T-helper 2 cell treated with Interferon-gamma antibody and Interleukin-4, amounts not matched to agents 100 ng/mL and 5 ng/mL, for 36 hours (primary cell): ENCODE data around the gene IL15RA. TPM values are rescaled to one million over a fixed set of nuclear protein-coding genes. Genes with fewer than 3 reads are reported as not detected.
"Not testable (repeated sequence)": the region's sequence is repeated elsewhere in the genome, so short reads cannot be mapped to it uniquely, and the experiment has no call there.

Experiments
- intact Hi-C: fragments of 100-400 bp; cut with micrococcal nuclease; formaldehyde crosslinking; loops from one replicate; pipeline ENCODE4 v1.15.1; 2023
- total RNA-seq: library from RNA; stranded (reverse); gene quantifications from 2 replicates; pipeline ENCODE4 v1.2.3, GENCODE V29; 2022

Gene IL15RA
- total RNA-seq, 1 donor from 2014 or later, result 23.1 TPM

DNA sequence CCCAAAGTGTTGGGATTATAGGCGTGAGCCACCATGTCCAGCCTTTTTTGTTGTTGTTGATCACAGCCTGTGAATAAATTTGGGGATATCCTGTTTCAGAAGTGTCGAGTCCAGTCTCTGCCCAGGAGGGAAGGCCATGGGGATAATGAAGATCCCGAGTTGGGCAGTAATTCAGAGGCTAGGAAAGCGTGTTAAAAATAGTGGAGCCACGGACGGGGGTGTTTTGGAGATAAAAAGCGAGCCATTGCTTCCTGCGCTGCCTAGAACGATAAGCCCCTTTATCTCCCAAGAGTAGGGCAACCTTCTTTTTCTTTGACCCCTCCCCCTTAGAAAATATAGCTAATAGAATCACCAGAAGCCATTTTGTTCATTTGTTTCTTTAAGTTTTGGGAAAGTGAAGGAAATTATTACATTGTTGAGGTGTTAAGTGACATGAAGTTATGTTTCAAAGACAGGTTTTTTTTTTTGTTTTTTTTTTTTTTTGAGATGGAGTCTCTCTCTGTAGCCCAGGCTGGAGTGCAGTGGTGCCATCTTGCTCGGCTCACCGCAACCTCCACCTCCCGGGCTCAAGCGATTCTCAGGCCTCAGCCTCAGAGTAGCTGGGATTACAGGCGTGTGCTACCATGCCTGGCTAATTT is 43.3 kb downstream of the IL15RA start:
- intact Hi-C loops, result no loop called here

DNA sequence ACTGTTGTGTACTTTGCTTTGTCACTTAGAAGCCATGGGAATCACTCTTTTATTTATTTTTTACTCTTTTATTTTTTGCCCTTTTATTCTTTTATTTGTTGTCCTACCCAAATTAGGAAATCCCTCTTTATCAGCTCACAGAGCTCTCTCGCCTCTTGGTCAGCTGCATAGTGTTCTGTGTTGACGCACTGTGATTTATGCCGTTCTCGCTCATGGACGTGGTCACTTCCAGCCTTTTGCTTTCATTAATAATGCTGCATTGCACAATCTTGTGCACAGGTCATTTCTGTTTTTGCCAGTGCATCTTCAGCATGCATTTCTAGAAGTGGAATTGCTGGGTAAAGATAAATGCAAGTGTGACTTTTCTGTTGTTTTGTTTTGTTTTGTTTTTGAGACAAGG is 45.0 kb downstream of the IL15RA start:
- intact Hi-C loops, result no loop called here

DNA sequence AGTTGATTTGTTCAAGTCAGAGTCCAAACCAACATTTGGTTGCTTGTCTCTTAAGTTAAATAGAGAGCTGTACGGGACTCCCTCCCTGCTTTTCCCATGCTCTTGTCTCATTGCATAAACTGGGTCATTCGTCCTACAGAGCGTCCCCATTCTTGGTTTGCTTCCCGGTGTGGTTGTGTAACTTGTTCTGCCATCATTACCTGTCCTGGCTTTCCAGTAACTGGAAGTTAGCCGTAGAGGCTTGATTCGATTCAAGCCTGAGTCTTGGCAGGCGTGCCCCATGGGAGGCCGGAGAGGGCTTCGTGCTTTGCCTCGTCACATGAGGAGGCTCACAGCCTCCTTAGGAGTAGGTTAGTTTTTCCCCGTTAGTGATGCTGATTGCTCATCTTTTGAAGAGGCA is 47.1 kb downstream of the IL15RA start:
- intact Hi-C loops, result no loop called here

DNA sequence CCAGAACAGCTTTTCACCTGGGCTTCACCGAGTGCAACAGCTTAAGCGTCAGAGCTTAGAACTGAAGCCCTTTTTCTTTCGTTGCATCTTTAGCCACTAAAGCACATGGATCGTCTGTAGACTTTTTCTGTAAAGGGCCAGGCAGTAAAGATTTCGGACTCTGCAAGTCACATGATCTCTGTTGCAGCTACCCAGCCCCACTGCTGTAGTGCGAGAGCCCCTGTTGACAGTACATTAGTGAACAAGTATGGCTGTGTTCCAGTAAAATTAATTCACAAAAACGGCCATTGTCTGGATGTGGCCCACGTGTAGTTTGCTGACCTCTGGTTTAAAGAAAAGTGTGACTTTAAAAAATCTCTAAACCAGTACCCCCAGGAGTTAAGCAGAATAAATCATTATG is 47.9 kb downstream of the IL15RA start:
- intact Hi-C loops, result no loop called here

DNA sequence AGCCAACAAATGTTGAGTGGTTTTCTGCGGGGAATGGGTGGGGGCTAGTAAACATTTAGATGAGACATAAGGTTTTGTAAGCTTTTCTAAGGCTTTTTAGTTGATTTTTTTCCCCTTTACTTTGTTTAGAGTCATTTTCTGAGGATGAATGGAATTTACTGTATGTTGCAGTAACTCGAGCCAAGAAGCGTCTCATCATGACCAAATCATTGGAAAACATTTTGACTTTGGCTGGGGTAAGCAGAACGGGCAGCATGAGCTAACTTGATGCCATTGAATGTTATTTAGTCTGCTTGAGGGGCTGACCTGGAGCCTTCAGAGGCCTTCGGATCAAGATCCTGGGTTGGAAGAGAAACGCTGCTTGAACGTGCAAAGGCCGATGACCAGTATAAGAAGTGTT is 50.0 kb downstream of the IL15RA start:
- intact Hi-C loops, result no loop called here

DNA sequence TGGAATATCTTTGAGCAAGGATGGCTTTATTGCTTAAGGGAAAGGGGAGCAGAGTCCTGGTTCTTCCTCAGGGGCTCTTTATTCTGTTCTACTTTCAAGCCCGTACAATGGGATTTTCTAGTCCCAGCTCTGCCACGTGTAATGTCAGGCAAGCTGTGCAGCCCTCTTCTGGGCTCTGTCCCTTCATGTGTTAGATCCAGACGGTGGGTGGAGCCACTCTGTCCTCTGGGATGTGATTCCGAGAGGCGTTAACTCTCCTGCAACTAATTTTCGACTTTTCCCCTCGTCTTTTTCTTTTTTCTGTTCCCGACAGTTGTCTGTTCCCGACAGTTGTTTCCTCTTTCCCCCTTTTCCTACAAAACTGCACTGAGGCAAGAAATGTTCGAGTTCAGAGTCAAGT is 52.5 kb downstream of the IL15RA start:
- intact Hi-C loops, result no loop called here

DNA sequence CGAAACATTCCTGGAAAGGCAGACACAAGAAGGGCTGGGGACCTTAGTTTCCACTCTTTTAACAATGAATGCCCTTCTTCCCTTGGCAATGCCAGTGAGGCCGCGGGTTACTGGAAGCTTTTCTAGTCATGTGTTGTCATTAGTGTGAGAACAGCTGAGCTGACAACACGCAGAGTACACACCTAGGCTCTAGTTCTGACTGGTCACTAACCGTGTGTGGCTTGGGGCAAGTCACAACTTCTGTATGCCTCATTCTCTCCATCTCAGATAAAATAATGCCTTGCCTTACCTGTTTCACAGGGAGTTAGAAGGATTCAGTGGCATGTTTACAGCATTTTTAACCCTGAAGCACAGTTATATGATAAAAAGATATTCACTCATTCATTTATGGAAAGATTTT is 55.6 kb downstream of the IL15RA start:
- intact Hi-C loops, result no loop called here

DNA sequence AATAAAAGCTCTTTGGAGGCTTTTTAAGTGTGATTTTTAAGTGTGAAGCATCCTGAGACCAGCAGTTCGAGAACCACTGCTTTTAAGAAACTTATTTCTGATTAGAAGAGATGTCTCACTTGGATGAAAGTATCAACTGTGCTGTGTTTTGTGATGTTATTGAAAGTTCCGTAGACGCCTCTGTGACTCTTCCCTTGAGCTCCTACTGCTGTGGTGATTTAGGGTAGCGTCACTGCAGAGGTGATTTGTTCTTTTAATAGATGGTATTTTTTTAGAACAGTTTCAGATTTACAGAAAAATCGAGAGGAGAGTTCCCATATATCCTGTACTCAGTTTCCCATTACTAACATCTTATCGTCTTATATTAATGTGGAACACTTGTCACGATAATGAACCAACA is 57.8 kb downstream of the IL15RA start:
- intact Hi-C loops, result no loop called here

DNA sequence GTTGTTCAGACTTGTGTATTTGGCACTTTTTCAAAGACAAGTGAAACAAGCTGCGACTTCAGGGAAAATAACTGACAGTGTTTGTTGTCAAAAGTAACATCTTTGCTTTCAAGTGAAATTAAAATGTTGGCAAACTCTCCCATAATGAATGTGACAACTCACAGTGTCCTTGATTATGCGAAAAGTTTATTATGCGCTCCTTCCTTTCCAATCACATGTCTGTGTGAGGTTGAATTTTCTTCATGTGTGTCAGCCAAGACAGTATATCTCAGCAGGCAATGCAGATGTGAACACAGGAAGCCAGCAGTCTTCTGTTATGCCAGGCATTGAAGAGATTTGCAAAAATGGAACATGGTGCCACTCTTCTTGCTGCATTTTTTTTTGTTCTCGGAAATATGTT is 58.6 kb downstream of the IL15RA start:
- intact Hi-C loops, result no loop called here

DNA sequence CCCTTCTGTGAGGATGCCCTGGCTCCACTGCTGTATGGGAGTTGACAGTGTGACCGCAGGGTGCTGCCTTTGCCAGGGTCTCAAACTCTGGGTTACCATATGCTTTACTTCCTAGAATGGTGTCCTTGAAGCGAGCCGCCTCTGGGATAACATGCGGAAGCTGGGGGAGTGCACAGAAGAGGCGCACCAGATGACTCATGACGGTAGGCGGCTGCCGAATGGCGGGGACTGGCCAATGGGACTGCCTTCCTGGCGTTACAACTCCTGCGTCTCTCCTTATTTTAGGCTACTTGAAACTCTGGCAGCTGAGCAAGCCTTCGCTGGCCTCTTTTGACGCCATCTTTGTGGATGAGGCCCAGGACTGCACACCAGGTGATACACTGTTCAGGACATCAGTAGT is 60.0 kb downstream of the IL15RA start:
- intact Hi-C loops, result no loop called here

DNA sequence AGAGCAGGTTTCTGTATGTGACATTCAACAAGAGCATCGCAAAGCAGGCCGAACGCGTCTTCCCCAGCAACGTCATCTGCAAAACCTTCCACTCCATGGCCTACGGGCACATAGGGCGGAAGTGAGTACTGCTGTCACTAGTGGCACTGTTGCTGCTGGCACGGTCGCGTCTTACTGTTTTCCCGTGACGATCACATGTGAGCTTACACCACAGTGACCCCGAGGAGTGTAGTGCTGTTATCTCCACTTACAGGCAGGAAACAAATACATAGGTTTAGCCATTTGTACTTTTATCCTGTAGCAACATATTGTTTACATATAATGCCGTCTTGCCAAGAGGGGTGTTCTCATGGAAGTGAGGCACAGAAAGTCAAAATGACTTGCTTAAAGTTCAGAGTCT is 61.9 kb downstream of the IL15RA start:
- intact Hi-C loops, result no loop called here

DNA sequence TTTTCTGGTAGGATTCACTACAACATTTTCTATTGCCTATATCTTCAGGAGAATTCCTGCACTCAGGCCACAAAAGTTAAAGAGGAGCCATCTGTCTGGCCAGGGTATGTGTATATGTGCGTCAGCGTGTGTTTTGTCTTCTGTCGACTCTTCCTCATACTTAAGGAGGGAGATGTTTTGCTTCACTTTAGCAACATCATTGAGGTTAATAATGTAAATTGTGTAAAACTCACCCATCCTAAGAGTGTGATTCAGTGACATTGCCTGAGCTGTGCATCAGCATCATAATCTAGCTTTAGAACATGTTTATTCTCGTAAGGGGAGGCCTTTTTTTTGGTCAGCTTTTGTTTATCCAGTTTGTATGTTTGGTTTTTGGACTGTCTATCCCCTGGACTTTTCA is 63.6 kb downstream of the IL15RA start:
- intact Hi-C loops, result no loop called here

DNA sequence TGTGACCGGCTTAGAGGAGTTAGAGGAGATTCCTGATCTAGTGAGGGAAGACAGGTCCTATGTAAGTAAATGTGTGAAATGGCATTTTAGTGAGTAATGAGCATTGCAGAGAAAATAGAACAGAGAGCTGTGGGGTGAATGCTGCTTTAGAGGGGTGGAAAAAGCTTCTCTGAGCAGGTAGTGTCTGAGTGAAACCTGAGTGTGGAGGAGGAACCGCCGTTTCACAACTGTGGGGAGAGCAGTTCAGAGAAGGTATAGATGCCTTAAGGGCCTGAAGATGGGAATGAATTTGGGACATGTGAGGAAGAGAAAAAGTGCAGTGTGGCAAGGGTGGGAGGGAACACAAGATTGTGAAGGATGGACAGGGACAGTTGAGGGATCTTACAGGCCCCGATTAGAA is 65.7 kb downstream of the IL15RA start:
- intact Hi-C loops, result no loop called here

DNA sequence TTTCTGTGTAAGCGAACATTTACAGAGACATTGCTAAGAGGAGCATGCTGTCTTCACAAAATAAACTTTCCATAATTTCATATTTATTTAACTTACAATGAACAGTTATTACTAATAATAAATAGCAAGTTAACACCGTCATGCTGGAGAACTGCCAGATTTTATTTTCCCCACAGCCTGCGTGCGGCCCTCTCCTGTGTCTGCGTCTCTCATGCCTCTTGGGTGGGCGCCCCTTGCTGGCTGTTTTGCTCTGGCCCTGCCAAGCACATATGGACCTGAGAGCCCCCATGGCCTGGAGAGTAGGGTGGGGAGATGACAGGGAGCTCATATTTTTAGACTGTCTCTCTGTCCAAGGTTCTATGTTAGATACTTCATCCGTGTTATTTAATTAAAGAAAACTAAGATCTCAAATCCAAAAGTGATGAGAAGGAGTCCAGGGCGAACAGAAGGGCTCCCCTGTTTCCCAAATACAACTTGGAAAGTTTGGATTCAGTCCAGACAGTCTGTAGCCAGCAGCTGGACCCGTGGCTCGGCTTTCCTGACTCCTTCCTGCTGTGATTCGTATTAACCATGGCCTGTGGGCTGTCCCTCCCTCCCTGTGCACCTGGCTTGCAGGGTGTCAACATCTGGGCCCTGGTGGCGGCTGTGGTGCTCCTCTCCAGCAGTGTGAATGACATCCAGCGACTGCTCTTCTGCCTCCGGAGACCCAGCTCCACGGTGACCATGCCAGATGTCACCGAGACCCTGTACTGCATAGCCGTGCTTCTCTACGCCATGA is 66.8 kb downstream of the IL15RA start:
- intact Hi-C loops, result no loop called here

DNA sequence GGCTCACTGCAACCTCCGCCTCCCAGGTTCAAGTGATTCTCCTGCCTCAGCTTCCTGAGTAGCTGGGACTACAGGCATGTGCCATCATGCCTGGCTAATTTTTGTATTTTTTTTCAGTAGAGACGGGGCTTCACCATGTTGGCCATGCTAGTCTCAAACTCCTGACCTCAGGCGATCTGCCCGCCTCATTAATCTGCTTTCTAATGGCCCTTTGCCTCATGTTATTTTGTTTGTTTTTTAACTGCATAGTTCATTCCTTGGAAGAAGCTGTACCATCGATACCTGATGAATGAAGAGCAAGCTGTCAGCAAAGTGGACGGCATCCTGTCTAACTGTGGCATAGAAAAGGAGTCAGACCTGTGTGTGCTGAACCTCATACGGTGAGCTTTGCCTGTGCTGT is 68.7 kb downstream of the IL15RA start:
- intact Hi-C loops, result not testable (repeated sequence)

DNA sequence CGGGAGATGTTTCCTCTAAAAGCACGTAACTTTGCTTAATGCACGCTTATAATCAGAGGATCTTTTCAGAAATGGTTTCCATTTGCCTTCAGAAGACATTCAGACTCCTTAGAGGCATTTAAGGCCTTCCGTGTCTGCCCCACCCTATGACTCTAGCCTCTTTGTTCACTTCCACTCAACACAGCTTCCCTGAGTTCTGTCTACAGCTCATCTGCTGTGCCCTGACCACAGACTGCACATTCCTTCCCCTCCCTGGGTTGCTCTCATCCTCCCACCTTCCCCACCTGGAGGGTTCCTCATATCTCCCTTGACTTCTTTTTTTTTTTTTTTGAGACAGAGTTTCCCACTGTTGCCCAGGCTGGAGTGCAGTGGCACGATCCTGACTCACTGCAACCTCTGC is 70.7 kb downstream of the IL15RA start:
- intact Hi-C loops, result no loop called here

DNA sequence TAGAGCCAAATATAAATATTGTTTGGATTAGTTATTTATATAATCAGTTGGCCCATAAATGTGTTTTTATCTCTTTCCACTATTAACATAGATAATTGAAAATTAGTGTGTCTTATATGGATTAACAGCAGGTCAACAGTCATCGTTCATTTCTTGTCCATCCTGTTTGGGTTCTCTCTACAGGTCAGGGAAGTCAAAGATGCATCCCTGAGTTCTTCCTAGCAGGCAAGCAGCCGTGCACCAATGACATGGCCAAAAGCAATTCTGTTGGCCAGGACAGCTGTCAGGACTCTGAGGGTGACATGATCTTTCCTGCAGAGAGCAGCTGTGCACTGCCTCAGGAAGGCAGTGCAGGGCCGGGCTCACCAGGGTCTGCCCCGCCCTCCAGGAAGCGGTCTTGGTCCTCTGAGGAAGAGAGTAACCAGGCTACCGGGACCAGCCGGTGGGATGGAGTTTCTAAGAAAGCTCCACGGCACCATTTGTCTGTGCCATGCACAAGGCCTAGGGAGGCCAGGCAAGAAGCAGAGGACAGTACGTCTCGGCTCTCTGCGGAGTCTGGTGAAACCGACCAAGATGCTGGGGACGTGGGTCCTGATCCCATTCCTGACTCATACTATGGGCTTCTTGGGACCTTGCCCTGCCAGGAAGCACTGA is 71.4 kb downstream of the IL15RA start:
- intact Hi-C loops, result no loop called here

DNA sequence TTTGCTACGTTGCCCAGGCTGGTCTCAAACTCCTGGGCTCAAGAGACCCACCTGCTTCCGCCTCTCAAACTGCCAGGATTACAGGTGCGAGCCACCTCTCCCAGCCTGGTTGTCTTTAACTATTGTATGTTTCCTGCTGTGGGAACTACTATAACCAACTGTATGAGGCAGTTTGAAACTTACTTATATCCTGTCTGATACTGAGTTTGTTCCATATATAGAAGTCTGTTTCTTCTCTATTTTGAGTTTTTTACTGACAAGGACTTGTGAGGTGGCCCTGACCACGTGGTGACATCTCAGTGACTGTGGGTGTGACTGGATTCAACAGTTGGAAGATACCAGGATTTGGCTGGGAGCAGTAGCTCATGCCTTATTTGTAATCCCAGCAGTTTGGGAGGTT is 73.1 kb downstream of the IL15RA start:
- intact Hi-C loops, result no loop called here

DNA sequence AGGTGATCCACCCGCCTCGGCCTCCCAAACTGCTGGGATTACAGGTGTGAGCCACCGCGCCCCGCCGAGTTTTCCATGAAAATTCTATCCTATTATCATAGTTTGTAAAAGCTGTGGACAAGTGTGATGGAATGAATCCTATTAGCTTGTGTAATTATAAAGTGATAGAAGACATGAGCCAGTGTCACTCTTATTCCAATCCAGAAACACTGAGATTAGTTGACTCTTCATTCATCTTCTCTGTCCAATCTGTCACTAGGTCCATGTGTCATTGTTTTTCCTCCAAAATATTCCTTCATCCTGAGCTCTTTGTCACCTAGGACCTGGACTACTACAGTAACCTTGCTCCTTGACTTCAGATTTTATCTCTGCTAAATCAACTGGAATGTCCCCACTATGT is 73.8 kb downstream of the IL15RA start:
- intact Hi-C loops, result no loop called here

DNA sequence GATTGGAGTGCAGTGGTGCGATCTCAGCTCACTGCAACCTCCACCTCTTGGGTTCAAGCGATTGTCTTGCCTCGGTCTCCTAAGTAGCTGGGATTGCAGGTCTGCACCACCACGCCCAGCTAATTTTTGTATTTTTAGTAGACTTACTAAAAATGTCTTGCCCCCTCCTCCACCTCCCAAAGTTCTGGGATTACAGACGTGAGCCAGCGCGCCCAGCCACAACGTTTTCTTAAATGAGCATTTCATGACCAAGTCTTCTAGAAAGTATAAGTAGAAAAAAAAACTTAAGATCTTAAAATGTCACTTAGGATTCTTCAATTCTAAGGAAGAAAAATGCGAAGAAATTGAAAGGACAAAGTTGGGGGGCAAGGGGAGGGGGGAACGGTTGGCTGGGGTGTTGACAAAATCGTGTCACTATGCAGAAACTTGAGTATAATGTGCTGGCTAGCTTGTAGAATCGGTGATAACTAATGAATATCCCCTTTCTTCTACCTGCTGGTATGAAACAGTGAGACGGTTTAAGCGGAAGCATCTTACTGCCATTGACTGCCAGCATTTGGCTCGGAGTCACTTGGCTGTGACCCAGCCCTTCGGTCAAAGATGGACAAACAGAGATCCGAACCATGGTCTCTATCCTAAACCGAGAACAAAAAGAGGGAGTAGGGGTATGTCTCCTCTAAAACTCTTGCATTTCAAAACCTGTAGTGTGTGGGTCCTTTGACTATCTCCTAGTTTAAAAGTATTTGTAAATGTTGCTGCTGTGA is 74.7 kb downstream of the IL15RA start:
- intact Hi-C loops, result no loop called here
